Fibroblast of villous mesenchyme (primary cell): ENCODE results near the gene NSRP1. TPM values are rescaled to one million over a fixed set of nuclear protein-coding genes. Genes with fewer than 3 reads are reported as not detected.

Source experiments
- DNase-seq: peaks from one replicate; pipeline ENCODE4 v3.0.0-alpha.2; 2010; ENCODE audit warnings: low read depth
- H3K4me3 ChIP-seq: 2 replicates; pipeline ENCODE4 v1.5.1; 2011; ENCODE audit warnings: low read depth, mild to moderate bottlenecking, low read length
- CTCF ChIP-seq: IDR thresholded peaks from 2 replicates; pipeline ENCODE4 v1.5.1; 2012; ENCODE audit warnings: low read depth, mild to moderate bottlenecking, low read length; ENCODE audit not compliant: insufficient read depth
- total RNA-seq: library from RNA; depleted of rRNA; stranded (reverse); fragments of >200 nt; gene quantifications from 2 replicates; pipeline ENCODE4 v1.2.3, GENCODE V29; 2012

NSRP1 gene
- total RNA-seq, 1 donor, result 10.8 TPM

GRCh38 chr17:30172560-30172959 is 55.9 kb downstream of the NSRP1 start:
- no peak for DNase-seq
- no peak overlapping the region for H3K4me3 ChIP-seq
- TF ChIP-seq CTCF, result no peak

- no peak for DNase-seq
- no peak for TF ChIP-seq CTCF
- H3K4me3 ChIP-seq, result no peak overlapping the region
These were observed 57.0 kb downstream of the NSRP1 start for GRCh38 chr17:30173649-30174048.

GRCh38 chr17:30174556-30174955 is 57.9 kb downstream of the NSRP1 start:
- H3K4me3 ChIP-seq, result no peak overlapping the region
- no peak for TF ChIP-seq CTCF
- DNase-seq, result no peak

GRCh38 chr17:30176855-30177254 is 60.2 kb downstream of the NSRP1 start:
- DNase-seq, result no peak
- H3K4me3 ChIP-seq, result no peak overlapping the region
- no peak for TF ChIP-seq CTCF

GRCh38 chr17:30186761-30187160 is 70.1 kb downstream of the NSRP1 start:
- no peak for DNase-seq
- H3K4me3 ChIP-seq, result no peak overlapping the region
- no peak for TF ChIP-seq CTCF

GRCh38 chr17:30187573-30187972 is 71.0 kb downstream of the NSRP1 start:
- H3K4me3 ChIP-seq, result no peak overlapping the region
- TF ChIP-seq CTCF, result no peak
- DNase-seq, result no peak

- DNase-seq, result no peak
- H3K4me3 ChIP-seq, result no peak overlapping the region
- TF ChIP-seq CTCF, result no peak
These were observed 71.8 kb downstream of the NSRP1 start for GRCh38 chr17:30188211-30188939.
